ENCODE results near the gene TAF1C.

DNA sequence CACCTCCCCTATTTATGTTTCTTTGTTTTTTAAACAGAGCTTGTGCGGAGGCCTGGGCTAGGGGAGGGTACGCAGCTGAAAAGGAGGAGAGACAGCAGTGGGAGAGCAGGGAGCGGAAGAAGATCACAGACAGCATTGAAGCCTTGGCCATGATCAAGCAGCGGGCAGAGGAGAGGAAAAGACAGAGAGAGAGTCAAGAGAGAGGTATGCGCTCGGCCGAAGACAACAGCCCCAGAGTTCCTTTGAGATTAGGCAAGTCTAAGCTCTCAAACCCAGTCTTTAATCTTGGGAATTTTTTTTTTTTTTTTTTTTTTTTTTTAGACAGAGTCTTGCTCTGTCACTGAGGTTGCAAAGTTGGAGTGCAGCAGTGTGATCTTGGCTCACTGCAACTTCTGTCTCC is 21.1 kb downstream of the TAF1C start:
- TF ChIP-seq CTCF (tag by site-specific recombination; IDR thresholded peaks at IDR 0.05), result no peak
- TF ChIP-seq, protein P1, sequence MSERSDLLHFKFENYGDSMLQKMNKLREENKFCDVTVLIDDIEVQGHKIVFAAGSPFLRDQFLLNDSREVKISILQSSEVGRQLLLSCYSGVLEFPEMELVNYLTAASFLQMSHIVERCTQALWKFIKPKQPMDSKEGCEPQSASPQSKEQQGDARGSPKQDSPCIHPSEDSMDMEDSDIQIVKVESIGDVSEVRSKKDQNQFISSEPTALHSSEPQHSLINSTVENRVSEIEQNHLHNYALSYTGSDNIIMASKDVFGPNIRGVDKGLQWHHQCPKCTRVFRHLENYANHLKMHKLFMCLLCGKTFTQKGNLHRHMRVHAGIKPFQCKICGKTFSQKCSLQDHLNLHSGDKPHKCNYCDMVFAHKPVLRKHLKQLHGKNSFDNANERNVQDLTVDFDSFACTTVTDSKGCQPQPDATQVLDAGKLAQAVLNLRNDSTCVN (tag by site-specific recombination; optimal IDR thresholded peaks at IDR 0.05), result no peak
- TF ChIP-seq ZNF76 (tag by site-specific recombination; IDR thresholded peaks at IDR 0.05; ENCODE audit: borderline replicate concordance, low read depth), result no peak
- TF ChIP-seq KLF9 (tag by site-specific recombination; IDR thresholded peaks at IDR 0.05; ENCODE audit: low read depth), result no peak
- TF ChIP-seq ZNF830 (tag by site-specific recombination; IDR thresholded peaks at IDR 0.05; ENCODE audit: low read depth), result no peak
- no peak for TF ChIP-seq ZNF623 (tag by site-specific recombination; IDR thresholded peaks at IDR 0.05)
- no peak for TF ChIP-seq ZNF521 (tag by site-specific recombination; IDR thresholded peaks at IDR 0.05)
- TF ChIP-seq, protein P2, sequence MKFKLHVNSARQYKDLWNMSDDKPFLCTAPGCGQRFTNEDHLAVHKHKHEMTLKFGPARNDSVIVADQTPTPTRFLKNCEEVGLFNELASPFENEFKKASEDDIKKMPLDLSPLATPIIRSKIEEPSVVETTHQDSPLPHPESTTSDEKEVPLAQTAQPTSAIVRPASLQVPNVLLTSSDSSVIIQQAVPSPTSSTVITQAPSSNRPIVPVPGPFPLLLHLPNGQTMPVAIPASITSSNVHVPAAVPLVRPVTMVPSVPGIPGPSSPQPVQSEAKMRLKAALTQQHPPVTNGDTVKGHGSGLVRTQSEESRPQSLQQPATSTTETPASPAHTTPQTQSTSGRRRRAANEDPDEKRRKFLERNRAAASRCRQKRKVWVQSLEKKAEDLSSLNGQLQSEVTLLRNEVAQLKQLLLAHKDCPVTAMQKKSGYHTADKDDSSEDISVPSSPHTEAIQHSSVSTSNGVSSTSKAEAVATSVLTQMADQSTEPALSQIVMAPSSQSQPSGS (tag by site-specific recombination; IDR thresholded peaks at IDR 0.05; ENCODE audit: low read depth), result no peak
- no peak for TF ChIP-seq ZNF561 (tag by site-specific recombination; IDR thresholded peaks at IDR 0.05; ENCODE audit: borderline replicate concordance)
- TF ChIP-seq ZSCAN4 (tag by site-specific recombination; IDR thresholded peaks at IDR 0.05), result no peak
- TF ChIP-seq ZBTB1 (tag by site-specific recombination; IDR thresholded peaks at IDR 0.05), result no peak
- TF ChIP-seq, protein P3, sequence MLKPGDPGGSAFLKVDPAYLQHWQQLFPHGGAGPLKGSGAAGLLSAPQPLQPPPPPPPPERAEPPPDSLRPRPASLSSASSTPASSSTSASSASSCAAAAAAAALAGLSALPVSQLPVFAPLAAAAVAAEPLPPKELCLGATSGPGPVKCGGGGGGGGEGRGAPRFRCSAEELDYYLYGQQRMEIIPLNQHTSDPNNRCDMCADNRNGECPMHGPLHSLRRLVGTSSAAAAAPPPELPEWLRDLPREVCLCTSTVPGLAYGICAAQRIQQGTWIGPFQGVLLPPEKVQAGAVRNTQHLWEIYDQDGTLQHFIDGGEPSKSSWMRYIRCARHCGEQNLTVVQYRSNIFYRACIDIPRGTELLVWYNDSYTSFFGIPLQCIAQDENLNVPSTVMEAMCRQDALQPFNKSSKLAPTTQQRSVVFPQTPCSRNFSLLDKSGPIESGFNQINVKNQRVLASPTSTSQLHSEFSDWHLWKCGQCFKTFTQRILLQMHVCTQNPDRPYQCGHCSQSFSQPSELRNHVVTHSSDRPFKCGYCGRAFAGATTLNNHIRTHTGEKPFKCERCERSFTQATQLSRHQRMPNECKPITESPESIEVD (tag by site-specific recombination; IDR thresholded peaks at IDR 0.05), result no peak
- no peak for TF ChIP-seq PATZ1 (tag by site-specific recombination; IDR thresholded peaks at IDR 0.05)
